ENCODE data around the gene ZBTB39.
"Not testable (repeated sequence)": the region's sequence is repeated elsewhere in the genome, so short reads cannot be mapped to it uniquely, and the experiment has no call there.

The ZBTB39 gene

GRCh38 chr12:56998981-56999380, 7.4 kb downstream of the ZBTB39 start:
- DNase-seq = no peak

GRCh38 chr12:56998316-56998715, 8.0 kb downstream of the ZBTB39 start:
- DNase-seq = no peak

- DNase-seq = no peak
Observed at GRCh38 chr12:56996793-56997545, 9.4 kb downstream of the ZBTB39 start.

GRCh38 chr12:56995930-56996496, 10.3 kb downstream of the ZBTB39 start:
- no peak for DNase-seq

GRCh38 chr12:56995201-56995929, 11.0 kb downstream of the ZBTB39 start:
- no peak for DNase-seq

GRCh38 chr12:56994231-56994746, 12.1 kb downstream of the ZBTB39 start:
- DNase-seq = no peak

GRCh38 chr12:56993346-56993745, 13.0 kb downstream of the ZBTB39 start:
- DNase-seq = no peak

GRCh38 chr12:56991319-56992246, 14.8 kb downstream of the ZBTB39 start:
- DNase-seq = no peak

- no peak for DNase-seq
Observed at GRCh38 chr12:56990648-56991318, 15.6 kb downstream of the ZBTB39 start.

- no peak for DNase-seq
Observed at GRCh38 chr12:56989861-56990610, 16.3 kb downstream of the ZBTB39 start.

GRCh38 chr12:56988207-56988739, 18.1 kb downstream of the ZBTB39 start:
- no peak for DNase-seq

- DNase-seq = no peak
Observed at GRCh38 chr12:56987551-56988053, 18.7 kb downstream of the ZBTB39 start.

- DNase-seq = no peak
Observed at GRCh38 chr12:56987011-56987410, 19.3 kb downstream of the ZBTB39 start.

GRCh38 chr12:56985714-56986113, 20.6 kb downstream of the ZBTB39 start:
- not testable (repeated sequence) for DNase-seq

- no peak for DNase-seq
Observed at GRCh38 chr12:56983386-56983785, 23.0 kb downstream of the ZBTB39 start.

GRCh38 chr12:56982578-56983236, 23.6 kb downstream of the ZBTB39 start:
- not testable (repeated sequence) for DNase-seq

GRCh38 chr12:56980941-56981530, 25.3 kb downstream of the ZBTB39 start:
- DNase-seq = no peak

- no peak for DNase-seq
Observed at GRCh38 chr12:56980268-56980667, 26.1 kb downstream of the ZBTB39 start.

GRCh38 chr12:56979628-56980027, 26.7 kb downstream of the ZBTB39 start:
- DNase-seq = no peak
